ENCODE results near the gene TRAF6. TPM values are rescaled to one million over a fixed set of nuclear protein-coding genes. Genes with fewer than 3 reads are reported as not detected.

TRAF6 gene
- total and polyA plus RNA-seq, 10 of the 15 experiments (the other 5 are each of a cell fraction or from before 2014, with no cell fraction given) = 1.4 to 10.9 (median 7.0) TPM

DNA sequence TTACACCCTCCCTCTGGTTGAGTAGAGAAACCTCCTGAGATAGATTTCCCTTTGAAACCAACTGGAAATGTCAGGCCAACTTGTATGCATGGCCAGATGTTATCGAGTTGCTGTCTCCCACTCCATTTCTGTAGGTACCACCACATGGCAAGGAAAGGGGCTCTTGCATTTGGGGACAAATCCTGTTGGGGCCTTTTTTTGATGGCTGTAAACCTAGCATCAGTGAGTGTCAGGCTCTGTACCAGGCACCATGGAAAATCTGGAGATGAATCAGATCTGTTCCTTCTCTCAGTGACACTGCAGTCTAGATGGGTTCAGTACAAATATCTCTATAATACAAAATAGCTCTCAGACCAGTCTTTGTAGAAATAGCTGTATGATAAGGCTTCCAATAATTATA lies 58.4 kb downstream of the TRAF6 start (continued):
- TF ChIP-seq, protein P1, sequence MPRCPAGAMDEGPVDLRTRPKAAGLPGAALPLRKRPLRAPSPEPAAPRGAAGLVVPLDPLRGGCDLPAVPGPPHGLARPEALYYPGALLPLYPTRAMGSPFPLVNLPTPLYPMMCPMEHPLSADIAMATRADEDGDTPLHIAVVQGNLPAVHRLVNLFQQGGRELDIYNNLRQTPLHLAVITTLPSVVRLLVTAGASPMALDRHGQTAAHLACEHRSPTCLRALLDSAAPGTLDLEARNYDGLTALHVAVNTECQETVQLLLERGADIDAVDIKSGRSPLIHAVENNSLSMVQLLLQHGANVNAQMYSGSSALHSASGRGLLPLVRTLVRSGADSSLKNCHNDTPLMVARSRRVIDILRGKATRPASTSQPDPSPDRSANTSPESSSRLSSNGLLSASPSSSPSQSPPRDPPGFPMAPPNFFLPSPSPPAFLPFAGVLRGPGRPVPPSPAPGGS (IDR thresholded peaks at IDR 0.05; ENCODE audit: borderline replicate concordance, insufficient read depth, low read depth, low read length, poor library complexity, severe bottlenecking) = no peak
- TF ChIP-seq IKZF2 (IDR thresholded peaks at IDR 0.05) = no peak

DNA sequence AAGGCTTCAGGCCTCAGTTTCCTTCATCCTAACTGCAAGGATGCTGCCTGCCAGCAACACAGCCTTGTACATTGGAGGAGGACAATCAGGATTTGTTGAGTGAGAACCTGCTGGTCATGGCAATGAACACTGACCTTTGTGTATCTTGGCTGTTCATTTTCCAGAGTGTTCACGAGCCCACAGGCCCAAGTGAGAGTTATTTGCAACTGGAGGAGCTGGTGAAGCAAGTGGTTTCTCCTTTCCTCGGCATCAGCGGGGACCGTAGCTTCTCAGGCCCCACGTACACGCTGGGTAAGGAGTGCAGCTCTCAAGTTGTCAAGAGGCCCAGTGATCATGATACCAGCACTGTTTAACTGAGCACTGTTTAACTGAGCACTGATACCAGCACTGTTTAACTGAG lies 59.0 kb downstream of the TRAF6 start:
- DNase-seq (ENCODE audit: low read depth, low spot score) (no peak), FAIRE-seq (no peak), ATAC-seq (no peak)
- H2AFZ ChIP-seq (ENCODE audit: control insufficient read depth, low read depth, low read length) = no peak overlapping the region
- no peak overlapping the region for H3K4me2 ChIP-seq (ENCODE audit: control insufficient read depth, insufficient read depth)
- H3K4me3 ChIP-seq = no peak overlapping the region
- WGBS (ENCODE audit: insufficient coverage, insufficient replicate concordance, low lambda C conversion rate, missing lambda C conversion rate) = 81% methylated on average over 6 of the region's 6 CpGs
- in situ Hi-C loops (cut with MboI) = no loop called here
- H3K36me3 ChIP-seq (ENCODE audit: control insufficient read depth in 2 of 2, insufficient read depth in 2 of 2, low read length in 1 of 2) = no peaks in the 10 kb centered on the region
- TF ChIP-seq NRF1 (conservative IDR thresholded peaks at IDR 0.05; ENCODE audit: low read depth, low read length) (no peak), HCFC1 (IDR thresholded peaks at IDR 0.05; ENCODE audit: low read length) (no peak), NR2C2 (IDR thresholded peaks at IDR 0.05; ENCODE audit: borderline replicate concordance, control insufficient read depth, insufficient read length, low read depth) (no peak), TCF3 (IDR thresholded peaks at IDR 0.05; ENCODE audit: borderline replicate concordance, insufficient read depth, low read depth, low read length) (no peak), FOS (IDR thresholded peaks at IDR 0.05; ENCODE audit: borderline replicate concordance, extremely low read depth, insufficient read length) (no peak), PAX5 (IDR thresholded peaks at IDR 0.05; ENCODE audit: borderline replicate concordance, low read depth, low read length) (no peak), TCF7 (IDR thresholded peaks at IDR 0.05; ENCODE audit: borderline replicate concordance) (no peak), MYB (IDR thresholded peaks at IDR 0.05; ENCODE audit: borderline replicate concordance, low read depth, low read length) (no peak), POU2F2 (IDR thresholded peaks at IDR 0.05; ENCODE audit: borderline replicate concordance, low read depth, low read length) (no peak), LARP7 (IDR thresholded peaks at IDR 0.05) (no peak), IRF4 (IDR thresholded peaks at IDR 0.05; ENCODE audit: low read depth, low read length) (no peak)
- TF ChIP-seq, protein P1 (IDR thresholded peaks at IDR 0.05; ENCODE audit: borderline replicate concordance, insufficient read depth, low read depth, low read length, poor library complexity, severe bottlenecking) = no peak
- TF ChIP-seq, protein P2, sequence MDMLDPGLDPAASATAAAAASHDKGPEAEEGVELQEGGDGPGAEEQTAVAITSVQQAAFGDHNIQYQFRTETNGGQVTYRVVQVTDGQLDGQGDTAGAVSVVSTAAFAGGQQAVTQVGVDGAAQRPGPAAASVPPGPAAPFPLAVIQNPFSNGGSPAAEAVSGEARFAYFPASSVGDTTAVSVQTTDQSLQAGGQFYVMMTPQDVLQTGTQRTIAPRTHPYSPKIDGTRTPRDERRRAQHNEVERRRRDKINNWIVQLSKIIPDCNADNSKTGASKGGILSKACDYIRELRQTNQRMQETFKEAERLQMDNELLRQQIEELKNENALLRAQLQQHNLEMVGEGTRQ (IDR thresholded peaks at IDR 0.05; ENCODE audit: borderline replicate concordance, low read depth, low read length) = no peak
- RAD21 ChIA-PET (ENCODE audit: unreplicated experiment) = no interaction called here
- CTCF ChIA-PET = no interaction called here
- H3K9ac ChIP-seq (ENCODE audit: control insufficient read depth, insufficient read depth, low read length) = no peak overlapping the region
- H4K20me1 ChIP-seq (ENCODE audit: control insufficient read depth, insufficient read depth) = no peaks in the 10 kb centered on the region
- H3K79me2 ChIP-seq (ENCODE audit: control insufficient read depth, insufficient read depth, low read length) = no peaks in the 10 kb centered on the region
- SMC1A ChIA-PET (ENCODE audit: uncharacterized antibody, unreplicated experiment) = no interaction called here
- no peak overlapping the region for H3K27ac ChIP-seq (ENCODE audit: control insufficient read depth, insufficient read depth)
- intact Hi-C loops (cut with micrococcal nuclease; ENCODE audit: unreplicated experiment) = no loop called here
- H3K9me3 ChIP-seq (replicated peaks; ENCODE audit: control insufficient read depth, insufficient read depth, low read length) = no peaks in the 10 kb centered on the region
- POLR2A ChIA-PET = interaction anchor here (0.6 kb wide), 1 partner anchor 30 kb away, joined by 3 read pairs; no protein-coding TSS in a partner anchor
- BruUV-seq (replicated peaks) = no TSS peak
- H3K4me1 ChIP-seq (ENCODE audit: control insufficient read depth, insufficient read depth, low read length) = peaks cover 12% of the 10 kb centered on the region
- H3K27me3 ChIP-seq (replicated peaks in 1 of 2; ENCODE audit: control insufficient read depth in 2 of 2, insufficient read depth in 2 of 2, low read length in 1 of 2) = no peaks in the 10 kb centered on the region
